Sigmoid colon (tissue), 3 donors: ENCODE results near the gene NUP98.

Experiments
- POLR2A ChIP-seq, 2 donors: fragments of 450-650 bp; IDR thresholded peaks; one replicate each; pipeline ENCODE4 v1.6.1; 2016; ENCODE audit warnings: antibody characterized with exemption in 2 of 2, mild to moderate bottlenecking in 2 of 2, moderate library complexity in 2 of 2
- TF ChIP-seq, protein P1 (sequence below), 4 experiments: fragments of 450-650 bp in 3 of 4; fragments of 200-600 bp in 1 of 4; IDR thresholded peaks; one replicate each; pipeline ENCODE4 v1.5.1; 2016 to 2019; ENCODE audit warnings: antibody characterized with exemption in 4 of 4, mild to moderate bottlenecking in 3 of 4, moderate library complexity in 2 of 4

DNA sequence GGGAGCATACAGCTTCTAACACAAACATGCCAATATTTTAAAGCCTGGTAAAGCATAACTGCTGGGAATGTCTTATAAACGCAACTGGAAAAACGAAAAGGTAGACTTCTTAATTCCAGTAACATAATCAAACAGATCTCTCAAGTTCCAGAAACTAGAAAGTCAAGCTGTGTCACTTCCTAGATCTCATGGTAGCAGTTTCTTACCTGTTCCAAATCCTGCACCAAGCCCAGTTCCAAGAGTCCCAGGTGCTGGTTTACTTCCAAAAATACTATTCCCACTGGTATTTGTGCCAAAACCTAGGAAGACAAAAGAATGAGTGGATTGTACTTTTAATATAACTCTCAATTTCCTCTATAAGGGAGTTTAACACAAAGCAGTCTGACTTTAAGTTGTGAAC lies 44.2 kb downstream of the NUP98 start:
- TF ChIP-seq, protein P1, sequence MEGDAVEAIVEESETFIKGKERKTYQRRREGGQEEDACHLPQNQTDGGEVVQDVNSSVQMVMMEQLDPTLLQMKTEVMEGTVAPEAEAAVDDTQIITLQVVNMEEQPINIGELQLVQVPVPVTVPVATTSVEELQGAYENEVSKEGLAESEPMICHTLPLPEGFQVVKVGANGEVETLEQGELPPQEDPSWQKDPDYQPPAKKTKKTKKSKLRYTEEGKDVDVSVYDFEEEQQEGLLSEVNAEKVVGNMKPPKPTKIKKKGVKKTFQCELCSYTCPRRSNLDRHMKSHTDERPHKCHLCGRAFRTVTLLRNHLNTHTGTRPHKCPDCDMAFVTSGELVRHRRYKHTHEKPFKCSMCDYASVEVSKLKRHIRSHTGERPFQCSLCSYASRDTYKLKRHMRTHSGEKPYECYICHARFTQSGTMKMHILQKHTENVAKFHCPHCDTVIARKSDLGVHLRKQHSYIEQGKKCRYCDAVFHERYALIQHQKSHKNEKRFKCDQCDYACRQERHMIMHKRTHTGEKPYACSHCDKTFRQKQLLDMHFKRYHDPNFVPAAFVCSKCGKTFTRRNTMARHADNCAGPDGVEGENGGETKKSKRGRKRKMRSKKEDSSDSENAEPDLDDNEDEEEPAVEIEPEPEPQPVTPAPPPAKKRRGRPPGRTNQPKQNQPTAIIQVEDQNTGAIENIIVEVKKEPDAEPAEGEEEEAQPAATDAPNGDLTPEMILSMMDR (IDR thresholded peaks at IDR 0.05), result no peak
- TF ChIP-seq POLR2A (IDR thresholded peaks at IDR 0.05), result no peak
